Glomerular endothelial cell (primary cell): ENCODE measurements around the gene RBFOX2. TPM values are rescaled to one million over a fixed set of nuclear protein-coding genes. Genes with fewer than 3 reads are reported as not detected.
"Not testable (repeated sequence)": the region's sequence is repeated elsewhere in the genome, so short reads cannot be mapped to it uniquely, and the experiment has no call there.

Experiments
- DNase-seq: peaks from one replicate; pipeline ENCODE4 v3.0.0-alpha.2; 2011; ENCODE audit warnings: low read depth, low spot score; ENCODE audit errors: extremely low read depth
- total RNA-seq: library from RNA; depleted of rRNA; stranded (reverse); fragments of >200 nt; gene quantifications from 2 replicates; pipeline ENCODE4 v1.2.3, GENCODE V29; 2015

RBFOX2 gene
- total RNA-seq, 1 donor from 2014 or later: 121 TPM

GRCh38 chr22:36044517-36044916 lies 15.9 kb upstream of the RBFOX2 start:
- not testable (repeated sequence) for DNase-seq

- no peak for DNase-seq
Observed at GRCh38 chr22:36042240-36042639, 13.6 kb upstream of the RBFOX2 start.

GRCh38 chr22:36039125-36039524 lies 10.5 kb upstream of the RBFOX2 start:
- DNase-seq: no peak

- no peak for DNase-seq
Observed at GRCh38 chr22:36037102-36037758, 8.6 kb upstream of the RBFOX2 start.

- no peak for DNase-seq
Observed at GRCh38 chr22:36036167-36036624, 7.6 kb upstream of the RBFOX2 start.

- DNase-seq: no peak
Observed at GRCh38 chr22:36032611-36033010, 4.0 kb upstream of the RBFOX2 start.

- no peak for DNase-seq
Observed at GRCh38 chr22:36029406-36029755, 757 bp upstream of the RBFOX2 start.

GRCh38 chr22:36027935-36028645 lies 534 bp downstream of the RBFOX2 start:
- DNase-seq: no peak

GRCh38 chr22:36027579-36027934 lies 1.1 kb downstream of the RBFOX2 start:
- no peak for DNase-seq

GRCh38 chr22:36026741-36027140 lies 1.9 kb downstream of the RBFOX2 start:
- DNase-seq: no peak

- DNase-seq: no peak
Observed at GRCh38 chr22:36022697-36023096, 5.9 kb downstream of the RBFOX2 start.

- DNase-seq: no peak
Observed at GRCh38 chr22:36022162-36022561, 6.5 kb downstream of the RBFOX2 start.

- DNase-seq: no peak
Observed at GRCh38 chr22:36021606-36022153, 6.9 kb downstream of the RBFOX2 start.

GRCh38 chr22:36020865-36021264 lies 7.8 kb downstream of the RBFOX2 start:
- DNase-seq: not testable (repeated sequence)

- DNase-seq: no peak
Observed at GRCh38 chr22:36017651-36018091, 11.0 kb downstream of the RBFOX2 start.

GRCh38 chr22:36016684-36017083 lies 11.9 kb downstream of the RBFOX2 start:
- no peak for DNase-seq

GRCh38 chr22:36015811-36016529 lies 12.7 kb downstream of the RBFOX2 start:
- DNase-seq: no peak

GRCh38 chr22:36015155-36015810 lies 13.3 kb downstream of the RBFOX2 start:
- no peak for DNase-seq

- DNase-seq: no peak
Observed at GRCh38 chr22:36014546-36015074, 14.0 kb downstream of the RBFOX2 start.

- no peak for DNase-seq
Observed at GRCh38 chr22:36012332-36012731, 16.3 kb downstream of the RBFOX2 start.

- DNase-seq: no peak
Observed at GRCh38 chr22:36010882-36011281, 17.7 kb downstream of the RBFOX2 start.
